GM12874 (cell line): ENCODE data around the gene DNAAF3.

Source experiments
- TF ChIP-seq, protein P1 (sequence below): IDR thresholded peaks from 2 replicates; pipeline ENCODE4 v1.5.1; 2011; ENCODE audit warnings: low read depth, mild to moderate bottlenecking, control low read depth, low read length, moderate library complexity; ENCODE audit not compliant: insufficient read depth

DNAAF3 gene

GRCh38 chr19:55156202-55157063, 10.0 kb downstream of the DNAAF3 start:
- TF ChIP-seq, protein P1, sequence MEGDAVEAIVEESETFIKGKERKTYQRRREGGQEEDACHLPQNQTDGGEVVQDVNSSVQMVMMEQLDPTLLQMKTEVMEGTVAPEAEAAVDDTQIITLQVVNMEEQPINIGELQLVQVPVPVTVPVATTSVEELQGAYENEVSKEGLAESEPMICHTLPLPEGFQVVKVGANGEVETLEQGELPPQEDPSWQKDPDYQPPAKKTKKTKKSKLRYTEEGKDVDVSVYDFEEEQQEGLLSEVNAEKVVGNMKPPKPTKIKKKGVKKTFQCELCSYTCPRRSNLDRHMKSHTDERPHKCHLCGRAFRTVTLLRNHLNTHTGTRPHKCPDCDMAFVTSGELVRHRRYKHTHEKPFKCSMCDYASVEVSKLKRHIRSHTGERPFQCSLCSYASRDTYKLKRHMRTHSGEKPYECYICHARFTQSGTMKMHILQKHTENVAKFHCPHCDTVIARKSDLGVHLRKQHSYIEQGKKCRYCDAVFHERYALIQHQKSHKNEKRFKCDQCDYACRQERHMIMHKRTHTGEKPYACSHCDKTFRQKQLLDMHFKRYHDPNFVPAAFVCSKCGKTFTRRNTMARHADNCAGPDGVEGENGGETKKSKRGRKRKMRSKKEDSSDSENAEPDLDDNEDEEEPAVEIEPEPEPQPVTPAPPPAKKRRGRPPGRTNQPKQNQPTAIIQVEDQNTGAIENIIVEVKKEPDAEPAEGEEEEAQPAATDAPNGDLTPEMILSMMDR: no peak

GRCh38 chr19:55153652-55154264, 12.7 kb downstream of the DNAAF3 start:
- TF ChIP-seq, protein P1: no peak

DNA sequence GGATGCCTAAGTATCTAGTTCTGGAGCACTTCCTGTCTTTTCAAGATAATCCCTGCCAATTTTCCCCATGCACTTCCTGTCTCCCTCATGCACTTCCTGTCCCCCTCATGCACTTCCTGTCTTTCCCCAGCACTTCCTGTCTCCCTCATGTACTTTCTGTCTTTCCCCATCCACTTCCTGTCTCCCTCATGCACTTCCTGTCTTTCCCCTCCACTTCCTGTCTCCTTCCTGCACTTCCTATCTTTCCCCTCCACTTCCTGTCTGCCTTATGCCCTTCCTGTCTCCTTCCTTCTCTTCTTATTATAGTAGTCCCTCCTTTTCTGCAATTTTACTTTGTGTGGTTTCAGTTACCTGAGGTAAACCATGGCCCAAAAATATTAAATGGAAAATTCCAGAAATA, 14.4 kb downstream of the DNAAF3 start:
- TF ChIP-seq, protein P1: no peak

- TF ChIP-seq, protein P1: no peak
Measured at GRCh38 chr19:55149078-55150003, 17.1 kb downstream of the DNAAF3 start, which contains the start of gene TNNT1. Gene TNNT1 (minus strand): TSS chr19:55149206. CDS start chr19:55147157, 2,049 bp downstream.

DNA sequence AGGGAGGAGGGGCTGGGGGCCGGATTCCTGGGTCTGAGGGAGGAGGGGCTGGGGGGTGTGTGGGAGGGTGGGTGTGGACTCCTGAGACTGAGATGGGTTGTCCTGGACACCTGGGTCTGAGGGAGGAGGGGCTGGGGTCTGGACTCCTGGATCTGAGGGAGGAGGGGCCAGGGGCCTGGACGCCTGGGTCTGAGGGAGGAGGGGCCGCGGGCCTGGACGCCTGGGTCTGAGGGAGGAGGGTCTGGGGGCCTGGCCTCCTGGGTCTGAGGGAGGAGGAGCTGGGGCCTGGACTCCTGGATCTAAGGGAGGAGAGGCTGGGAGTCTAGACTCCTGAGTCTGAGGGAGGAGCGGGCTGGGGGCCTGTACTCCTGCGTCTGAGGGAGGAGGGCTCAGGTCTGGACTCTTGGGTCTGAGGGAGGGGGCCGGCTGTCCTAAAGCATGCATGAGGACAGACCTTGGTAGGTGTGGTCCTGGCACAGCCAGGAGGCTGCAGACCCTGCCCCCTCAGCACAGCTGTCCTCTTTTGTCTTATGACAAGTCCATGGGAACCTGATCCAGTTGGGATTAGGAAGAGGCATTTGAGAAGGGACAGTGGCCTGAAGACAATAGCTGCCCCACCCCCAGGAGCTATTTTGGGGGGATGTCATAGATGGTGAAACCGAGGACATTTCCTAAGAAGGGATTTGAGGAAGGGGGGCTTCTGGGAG, 18.7 kb downstream of the DNAAF3 start:
- TF ChIP-seq, protein P1: no peak

- TF ChIP-seq, protein P1: no peak
Measured at GRCh38 chr19:55146705-55147273, 19.6 kb downstream of the DNAAF3 start.
